Thyroid gland (tissue), 4 donors: ENCODE measurements around the gene CCDC34. TPM values are rescaled to one million over a fixed set of nuclear protein-coding genes. Genes with fewer than 3 reads are reported as not detected.
"Not testable (repeated sequence)": the region's sequence is repeated elsewhere in the genome, so short reads cannot be mapped to it uniquely, and the experiment has no call there.

ENCODE experiments used
- DNase-seq, 2 donors: peaks; one replicate each; pipeline ENCODE4 v3.0.0-alpha.2; 2019
- H3K27ac ChIP-seq, 3 donors: fragments of 200-600 bp; sonication (generic); 1 replicate in 2 of 3; 2 replicates in 1 of 3; pipeline ENCODE4 v1.5.1; 2016 to 2019; ENCODE audit warnings: mild to moderate bottlenecking in 1 of 3, moderate library complexity in 1 of 3
- H3K27me3 ChIP-seq: fragments of 200-600 bp; sonication (generic); one replicate; pipeline ENCODE4 v1.5.1; 2019
- H3K36me3 ChIP-seq, 2 donors: fragments of 200-600 bp; sonication (generic); one replicate each; pipeline ENCODE4 v1.5.1; 2016 to 2019
- H3K4me1 ChIP-seq, 2 donors: fragments of 200-600 bp; sonication (generic); one replicate each; pipeline ENCODE4 v1.5.1; 2017 to 2019
- H3K4me3 ChIP-seq, 3 donors: fragments of 200-600 bp; sonication (generic); replicated peaks in 1 of 3; 1 replicate in 2 of 3; 2 replicates in 1 of 3; pipeline ENCODE4 v1.5.1; 2016; ENCODE audit warnings: mild to moderate bottlenecking in 1 of 3
- H3K9me3 ChIP-seq: fragments of 200-600 bp; sonication (generic); one replicate; pipeline ENCODE4 v1.5.1; 2017
- CTCF ChIP-seq, 6 experiments: fragments of 200-600 bp in 3 of 6; fragments of 450-650 bp in 3 of 6; sonication (generic) in 3 of 6; IDR thresholded peaks; one replicate each; pipeline ENCODE4 v1.5.1; 2016 to 2019; ENCODE audit warnings: antibody characterized with exemption in 6 of 6, mild to moderate bottlenecking in 2 of 6, inconsistent platforms in 1 of 6, moderate library complexity in 1 of 6
- POLR2A ChIP-seq, 2 donors: fragments of 450-650 bp; IDR thresholded peaks; one replicate each; pipeline ENCODE4 v1.6.1; 2017; ENCODE audit warnings: antibody characterized with exemption in 2 of 2, mild to moderate bottlenecking in 2 of 2, moderate library complexity in 1 of 2
- WGBS, 2 donors: methylation state at CpG; one replicate each; pipeline ENCODE4 v1.1.5; 2017; 5-methylcytosine and 5-hydroxymethylcytosine counted together
- intact Hi-C: fragments of 100-400 bp; cut with DNase I; formaldehyde crosslinking; loops from one replicate; pipeline ENCODE4 v1.15.1; 2023
- total RNA-seq, 4 donors: library from RNA; depleted of rRNA; stranded (reverse); fragments of >200 nt; gene quantifications; one replicate each; pipeline ENCODE4 v1.2.3, GENCODE V29; 2016

The CCDC34 gene
- total RNA-seq, 4 donors from 2014 or later, result 2.1 to 4.6 (median 3.9) TPM

GRCh38 chr11:27328614-27329013 is 34.4 kb downstream of the CCDC34 start:
- Histone ChIP-seq H3K9me3 (no peaks in the 10 kb centered on the region), H3K4me1 (no peaks in the 10 kb centered on the region), H3K27ac (no peak overlapping the region), H3K27me3 (no peaks in the 10 kb centered on the region), H3K4me3 (no peak overlapping the region), H3K36me3 (no peaks in the 10 kb centered on the region)
- DNase-seq, result no peak
- 91 to 92% methylated on average over 5 of the region's 5 CpGs for WGBS, 2 donors
- TF ChIP-seq POLR2A (IDR thresholded peaks at IDR 0.05) (no peak), CTCF (IDR thresholded peaks at IDR 0.05) (no peak)
- intact Hi-C loops, result no loop called here

GRCh38 chr11:27327064-27327463 is 36.0 kb downstream of the CCDC34 start:
- H3K4me3 ChIP-seq, H3K27me3 ChIP-seq, H3K36me3 ChIP-seq, H3K27ac ChIP-seq, H3K9me3 ChIP-seq, intact Hi-C loops, H3K4me1 ChIP-seq, DNase-seq: not testable (repeated sequence)
- 94% methylated on average over 2 of the region's 2 CpGs for whole genome bisulfite sequencing, 2 donors

DNA sequence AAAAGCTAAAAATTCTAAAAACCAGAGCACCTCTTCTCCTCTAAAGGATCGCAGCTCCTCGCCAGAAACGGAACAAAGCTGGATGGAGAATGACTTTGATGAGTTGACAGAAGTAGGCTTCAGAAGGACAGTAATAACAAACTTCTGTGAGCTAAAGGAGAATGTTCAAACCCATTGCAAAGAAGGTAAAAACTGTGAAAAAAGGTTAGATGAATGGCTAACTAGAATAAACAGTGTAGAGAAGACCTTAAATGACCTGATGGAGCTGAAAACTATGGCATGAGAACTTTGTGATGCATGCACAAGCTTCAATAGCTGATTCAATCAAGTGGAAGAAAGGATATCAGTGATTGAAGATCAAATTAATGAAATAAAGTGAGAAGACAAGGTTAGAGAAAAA is 40.8 kb downstream of the CCDC34 start:
- DNase-seq, intact Hi-C loops, H3K36me3 ChIP-seq, H3K27me3 ChIP-seq, H3K9me3 ChIP-seq, H3K4me3 ChIP-seq, H3K4me1 ChIP-seq, H3K27ac ChIP-seq: not testable (repeated sequence)
- WGBS, 2 donors, result 78 to 95% methylated on average over 3 of the region's 3 CpGs

DNA sequence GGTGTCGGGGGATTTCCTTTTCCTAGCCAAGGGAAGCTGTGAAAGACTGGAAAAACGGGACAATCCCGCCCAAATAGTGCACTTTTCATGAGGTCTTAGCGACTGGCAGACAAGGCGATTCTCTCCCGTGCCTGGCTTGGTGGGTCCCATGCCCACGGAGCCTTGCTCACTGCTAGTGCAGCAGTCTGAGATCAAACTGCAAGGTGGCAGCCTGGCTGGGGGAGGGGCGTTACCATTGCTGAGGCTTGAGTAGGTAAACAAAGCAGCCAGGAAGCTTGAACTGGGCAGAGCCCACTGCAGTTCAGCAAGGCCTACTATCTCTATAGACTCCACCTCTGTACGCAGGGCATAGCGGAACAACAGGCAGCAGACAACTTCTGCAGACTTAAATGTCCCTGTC is 41.7 kb downstream of the CCDC34 start:
- H3K4me3 ChIP-seq, H3K4me1 ChIP-seq, H3K9me3 ChIP-seq, H3K27me3 ChIP-seq, H3K36me3 ChIP-seq, H3K27ac ChIP-seq, DNase-seq, intact Hi-C loops: not testable (repeated sequence)
- WGBS, 2 donors, result 92 to 93% methylated on average over 10 of the region's 10 CpGs

- Histone ChIP-seq H3K27ac (no peak overlapping the region), H3K27me3 (no peaks in the 10 kb centered on the region), H3K4me1 (no peaks in the 10 kb centered on the region), H3K4me3 (no peak overlapping the region), H3K36me3 (no peaks in the 10 kb centered on the region), H3K9me3 (no peaks in the 10 kb centered on the region)
- intact Hi-C loops, result no loop called here
- TF ChIP-seq POLR2A (IDR thresholded peaks at IDR 0.05) (no peak), CTCF (IDR thresholded peaks at IDR 0.05) (no peak)
- WGBS, 2 donors, result 67 to 76% methylated on average over 2 of the region's 2 CpGs
- no peak for DNase-seq
Measured at GRCh38 chr11:27319072-27319471, 43.9 kb downstream of the CCDC34 start.

DNA sequence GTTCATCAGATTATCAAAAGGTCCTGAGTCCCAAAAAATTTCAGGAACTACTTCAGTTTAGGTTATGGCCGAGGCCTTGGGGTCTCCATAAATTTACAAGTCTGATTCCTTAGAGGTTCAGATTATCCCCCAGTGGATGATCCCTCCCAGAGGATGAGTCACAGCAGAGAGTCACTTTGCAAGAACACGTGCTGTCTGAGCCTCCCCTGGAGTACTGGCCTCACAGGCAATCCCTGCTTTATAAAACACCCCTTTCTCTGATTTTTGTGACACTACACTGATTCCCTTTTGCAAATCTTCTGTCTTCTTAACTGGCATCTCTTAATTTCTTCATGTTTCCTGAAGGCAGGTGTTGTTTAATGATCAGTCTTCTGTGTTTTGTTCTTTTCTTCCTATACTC is 45.3 kb downstream of the CCDC34 start:
- no peaks in the 10 kb centered on the region for H3K36me3 ChIP-seq
- 88 to 97% methylated on average over 2 of the region's 2 CpGs for WGBS, 2 donors
- no peaks in the 10 kb centered on the region for H3K4me1 ChIP-seq
- H3K27me3 ChIP-seq, result no peaks in the 10 kb centered on the region
- TF ChIP-seq POLR2A (IDR thresholded peaks at IDR 0.05) (no peak), CTCF (IDR thresholded peaks at IDR 0.05) (no peak)
- intact Hi-C loops, result no loop called here
- DNase-seq, result no peak
- no peaks in the 10 kb centered on the region for H3K9me3 ChIP-seq
- no peak overlapping the region for H3K4me3 ChIP-seq
- H3K27ac ChIP-seq, result no peak overlapping the region

GRCh38 chr11:27315836-27316235 is 47.2 kb downstream of the CCDC34 start:
- no peaks in the 10 kb centered on the region for H3K4me1 ChIP-seq
- H3K36me3 ChIP-seq, result no peaks in the 10 kb centered on the region
- intact Hi-C loops, result no loop called here
- H3K9me3 ChIP-seq, result no peaks in the 10 kb centered on the region
- no peaks in the 10 kb centered on the region for H3K27me3 ChIP-seq
- H3K4me3 ChIP-seq, result no peak overlapping the region
- WGBS, 2 donors, result 91 to 93% methylated on average over 1 of the region's 1 CpG
- TF ChIP-seq CTCF (IDR thresholded peaks at IDR 0.05) (no peak), POLR2A (IDR thresholded peaks at IDR 0.05) (no peak)
- no peak overlapping the region for H3K27ac ChIP-seq
- no peak for DNase-seq
